Fibroblast of peridontal ligament (primary cell): ENCODE measurements around the gene PCDHA3.
A peak's percentile ranks its signal among the peaks of the same experiment; 100 is the strongest.
"Not testable (repeated sequence)": the region's sequence is repeated elsewhere in the genome, so short reads cannot be mapped to it uniquely, and the experiment has no call there.

Source experiments
- DNase-seq: peaks from one replicate; pipeline ENCODE4 v3.0.0-alpha.2; 2010; ENCODE audit errors: extremely low read depth

The PCDHA3 gene

GRCh38 chr5:140800816-140801493 is at the start of gene PCDHA3:
PCDHA3 (plus strand) TSS chr5:140801057.
- peak; percentile 37 for DNase-seq

- DNase-seq, result no peak
These were observed 47.3 kb upstream of the PCDHA3 start for GRCh38 chr5:140753561-140753960.

GRCh38 chr5:140764177-140764973 is 36.5 kb upstream of the PCDHA3 start:
- peak; percentile 2 for DNase-seq

DNA sequence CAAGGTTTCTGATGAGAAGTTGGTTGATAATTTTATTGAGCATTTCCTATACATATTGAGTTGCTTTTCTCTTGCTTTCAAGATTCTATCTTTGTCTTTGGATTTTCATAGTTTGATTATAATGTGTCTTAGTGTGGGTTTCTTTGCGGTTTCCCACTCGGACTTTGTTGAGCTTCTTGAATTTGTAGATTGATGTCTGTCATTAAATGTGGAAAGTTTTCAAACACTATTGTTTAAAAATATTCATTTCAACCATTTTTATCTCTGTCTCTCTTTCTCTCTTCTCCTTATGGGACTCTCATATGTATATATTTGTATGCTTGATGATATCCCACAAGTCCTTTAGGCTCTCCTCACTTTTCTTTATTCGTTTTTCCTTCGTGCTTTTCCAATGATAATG is 33.4 kb upstream of the PCDHA3 start:
- DNase-seq, result no peak

DNA sequence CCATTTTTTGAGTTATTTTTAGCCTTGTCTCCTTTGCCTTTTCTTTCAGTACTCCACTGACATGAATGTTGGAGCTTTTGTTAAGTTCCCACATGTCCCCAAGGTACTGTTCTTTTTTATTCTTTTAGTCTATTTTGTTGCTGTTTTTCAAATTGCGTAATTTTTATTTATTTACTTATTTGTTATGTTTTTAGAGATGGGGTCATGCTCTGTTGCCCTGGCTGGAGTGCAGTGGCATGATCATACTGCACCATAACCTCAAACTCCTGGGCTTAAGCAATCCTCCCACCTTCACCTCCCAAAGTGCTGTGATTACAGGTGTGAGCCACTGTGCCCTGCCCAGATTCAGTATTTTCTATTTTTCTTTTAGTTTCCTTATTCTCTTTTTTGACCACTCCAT is 20.3 kb upstream of the PCDHA3 start:
- DNase-seq, result no peak

DNA sequence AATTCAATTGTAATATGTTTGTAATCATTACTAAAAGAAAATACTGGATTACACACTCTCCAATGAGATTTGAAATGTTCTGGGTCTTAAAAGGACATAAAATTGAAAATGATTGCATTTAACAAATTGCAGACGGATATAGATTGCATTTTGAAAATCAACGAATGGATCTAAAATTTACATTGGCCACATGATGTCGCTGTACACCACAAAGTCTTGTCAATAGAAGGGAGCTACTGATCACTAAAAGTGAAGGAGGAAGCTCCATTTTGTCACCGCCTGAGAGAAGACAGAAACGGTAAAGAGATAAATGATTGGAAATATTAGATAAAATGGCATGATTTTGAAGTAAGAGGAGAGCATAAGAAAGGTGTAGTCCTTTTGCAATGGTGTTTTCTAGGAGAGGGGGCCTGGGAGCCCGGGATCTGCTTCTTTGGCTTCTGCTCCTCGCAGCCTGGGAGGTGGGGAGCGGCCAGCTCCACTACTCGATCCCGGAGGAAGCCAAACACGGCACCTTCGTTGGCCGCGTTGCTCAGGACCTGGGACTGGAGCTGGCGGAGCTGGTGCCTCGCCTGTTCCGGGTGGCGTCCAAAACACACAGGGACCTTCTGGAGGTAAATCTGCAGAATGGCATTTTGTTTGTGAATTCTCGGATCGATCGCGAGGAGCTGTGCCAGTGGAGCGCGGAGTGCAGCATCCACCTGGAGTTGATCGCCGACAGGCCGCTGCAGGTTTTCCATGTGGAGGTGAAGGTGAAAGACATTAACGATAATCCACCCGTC is 14.8 kb upstream of the PCDHA3 start, which contains the start of gene PCDHA1:
Gene PCDHA1 (plus strand): TSS at position 236 of the 782 bp plus-strand sequence.
- peak; percentile 0 for DNase-seq

DNA sequence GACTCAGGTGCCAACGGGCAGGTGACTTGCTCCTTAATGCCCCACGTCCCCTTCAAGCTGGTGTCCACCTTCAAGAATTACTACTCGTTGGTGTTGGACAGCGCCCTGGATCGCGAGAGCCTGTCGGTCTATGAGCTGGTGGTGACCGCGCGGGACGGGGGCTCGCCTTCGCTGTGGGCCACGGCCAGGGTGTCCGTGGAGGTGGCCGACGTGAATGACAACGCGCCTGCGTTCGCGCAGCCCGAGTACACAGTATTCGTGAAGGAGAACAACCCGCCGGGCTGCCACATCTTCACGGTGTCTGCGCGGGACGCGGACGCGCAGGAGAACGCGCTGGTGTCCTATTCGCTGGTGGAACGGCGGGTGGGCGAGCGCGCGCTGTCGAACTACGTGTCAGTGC is 13.4 kb upstream of the PCDHA3 start:
- not testable (repeated sequence) for DNase-seq

DNA sequence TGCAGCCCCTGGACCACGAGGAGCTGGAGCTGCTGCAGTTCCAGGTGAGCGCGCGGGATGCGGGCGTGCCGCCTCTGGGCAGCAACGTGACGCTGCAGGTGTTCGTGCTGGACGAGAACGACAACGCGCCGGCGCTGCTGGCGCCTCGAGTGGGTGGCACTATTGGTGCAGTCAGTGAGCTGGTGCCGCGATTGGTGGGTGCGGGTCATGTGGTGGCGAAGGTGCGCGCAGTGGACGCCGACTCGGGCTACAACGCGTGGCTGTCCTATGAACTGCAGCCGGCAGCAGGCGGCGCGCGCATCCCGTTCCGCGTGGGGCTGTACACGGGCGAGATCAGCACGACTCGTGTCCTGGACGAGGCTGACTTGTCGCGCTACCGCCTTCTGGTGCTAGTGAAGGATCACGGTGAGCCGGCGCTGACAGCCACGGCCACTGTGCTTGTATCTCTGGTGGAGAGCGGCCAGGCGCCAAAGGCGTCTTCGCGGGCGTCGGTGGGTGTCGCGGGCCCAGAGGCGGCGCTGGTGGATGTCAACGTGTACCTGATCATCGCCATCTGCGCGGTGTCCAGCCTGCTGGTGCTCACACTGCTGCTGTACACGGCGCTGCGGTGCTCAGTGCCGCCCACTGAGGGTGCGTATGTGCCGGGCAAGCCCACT is 12.9 kb upstream of the PCDHA3 start:
- not testable (repeated sequence) for DNase-seq

- DNase-seq, result no peak
These were observed 9.8 kb upstream of the PCDHA3 start for GRCh38 chr5:140791089-140791488.

DNA sequence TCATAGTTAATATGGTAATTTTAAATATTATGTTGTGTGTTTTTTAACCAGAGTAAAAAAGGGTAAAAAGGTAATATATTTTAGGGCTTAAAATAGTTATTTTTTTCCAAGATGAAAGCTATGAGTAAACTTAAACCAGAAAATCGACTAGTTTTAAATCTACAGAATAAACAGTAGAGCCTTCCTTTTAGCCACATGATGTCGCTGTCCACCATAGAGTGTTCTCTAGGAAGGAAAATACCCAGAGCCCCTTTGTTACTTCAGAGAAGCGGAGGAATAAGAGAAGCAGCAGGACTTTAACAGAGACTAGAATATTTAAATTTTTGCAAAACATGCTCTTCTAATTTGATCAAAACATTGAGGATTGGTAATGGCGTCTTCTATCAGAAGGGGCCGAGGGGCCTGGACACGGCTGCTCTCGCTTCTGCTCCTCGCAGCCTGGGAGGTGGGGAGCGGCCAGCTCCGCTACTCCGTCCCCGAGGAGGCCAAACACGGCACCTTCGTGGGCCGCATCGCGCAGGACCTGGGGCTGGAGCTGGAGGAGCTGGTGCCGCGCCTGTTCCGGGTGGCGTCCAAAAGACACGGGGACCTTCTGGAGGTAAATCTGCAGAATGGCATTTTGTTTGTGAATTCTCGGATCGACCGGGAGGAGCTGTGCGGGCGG is 6.1 kb upstream of the PCDHA3 start, which contains the start of gene PCDHA2:
Gene PCDHA2 (plus strand): TSS at position 258 of the 664 bp plus-strand sequence.
- peak; percentile 20 for DNase-seq

DNA sequence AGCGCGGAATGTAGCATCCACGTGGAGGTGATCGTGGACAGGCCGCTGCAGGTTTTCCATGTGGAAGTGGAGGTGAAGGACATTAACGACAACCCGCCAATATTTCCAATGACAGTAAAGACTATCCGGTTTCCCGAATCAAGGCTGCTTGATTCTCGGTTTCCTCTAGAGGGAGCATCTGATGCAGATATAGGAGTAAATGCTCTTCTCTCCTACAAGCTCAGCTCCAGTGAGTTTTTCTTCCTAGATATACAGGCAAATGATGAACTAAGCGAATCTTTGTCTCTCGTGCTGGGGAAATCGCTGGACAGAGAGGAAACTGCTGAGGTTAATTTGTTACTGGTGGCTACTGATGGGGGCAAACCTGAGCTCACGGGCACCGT is 5.6 kb upstream of the PCDHA3 start:
- peak; percentile 1 for DNase-seq

DNA sequence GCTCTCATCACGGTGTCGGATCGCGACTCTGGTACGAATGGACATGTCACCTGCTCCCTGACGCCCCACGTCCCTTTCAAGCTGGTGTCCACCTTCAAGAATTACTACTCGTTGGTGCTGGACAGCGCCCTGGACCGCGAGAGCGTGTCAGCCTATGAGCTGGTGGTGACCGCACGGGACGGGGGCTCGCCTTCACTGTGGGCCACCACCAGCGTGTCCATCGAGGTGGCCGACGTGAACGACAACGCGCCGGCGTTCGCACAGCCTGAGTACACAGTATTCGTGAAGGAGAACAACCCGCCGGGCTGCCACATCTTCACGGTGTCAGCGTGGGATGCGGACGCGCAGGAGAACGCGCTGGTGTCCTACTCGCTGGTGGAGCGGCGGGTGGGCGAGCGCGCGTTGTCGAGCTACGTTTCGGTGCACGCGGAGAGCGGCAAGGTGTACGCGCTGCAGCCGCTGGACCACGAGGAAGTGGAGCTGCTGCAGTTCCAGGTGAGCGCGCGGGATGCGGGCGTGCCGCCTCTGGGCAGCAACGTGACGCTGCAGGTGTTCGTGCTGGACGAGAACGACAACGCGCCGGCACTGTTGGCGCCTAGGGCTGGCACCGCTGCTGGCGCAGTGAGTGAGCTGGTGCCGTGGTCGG is 4.7 kb upstream of the PCDHA3 start:
- DNase-seq, result not testable (repeated sequence)

- DNase-seq, result no peak
These were observed 4.2 kb upstream of the PCDHA3 start for GRCh38 chr5:140796718-140797095.

DNA sequence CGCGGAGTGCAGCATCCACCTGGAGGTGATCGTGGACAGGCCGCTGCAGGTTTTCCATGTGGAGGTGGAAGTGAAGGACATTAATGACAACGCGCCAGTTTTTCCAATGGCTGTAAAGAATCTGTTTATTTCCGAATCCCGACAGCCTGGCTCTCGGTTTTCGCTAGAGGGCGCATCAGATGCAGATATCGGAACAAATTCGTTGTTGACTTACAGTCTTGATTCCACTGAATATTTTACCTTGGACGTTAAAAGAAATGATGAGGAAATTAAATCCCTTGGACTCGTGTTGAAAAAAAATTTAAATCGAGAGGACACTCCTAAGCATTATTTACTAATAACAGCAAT is 611 bp downstream of the PCDHA3 start:
- no peak for DNase-seq

DNA sequence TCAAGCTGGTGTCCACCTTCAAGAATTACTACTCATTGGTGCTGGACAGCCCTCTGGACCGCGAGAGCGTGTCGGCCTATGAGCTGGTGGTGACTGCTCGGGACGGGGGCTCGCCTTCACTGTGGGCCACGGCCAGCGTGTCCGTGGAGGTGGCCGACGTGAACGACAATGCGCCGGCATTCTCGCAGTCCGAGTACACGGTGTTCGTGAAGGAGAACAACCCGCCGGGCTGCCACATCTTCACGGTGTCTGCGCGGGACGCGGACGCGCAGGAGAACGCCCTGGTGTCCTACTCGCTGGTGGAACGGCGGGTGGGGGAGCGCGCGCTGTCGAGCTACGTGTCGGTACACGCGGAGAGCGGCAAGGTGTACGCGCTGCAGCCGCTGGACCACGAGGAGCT is 1.5 kb downstream of the PCDHA3 start:
- not testable (repeated sequence) for DNase-seq

- no peak for DNase-seq
These were observed 2.0 kb downstream of the PCDHA3 start for GRCh38 chr5:140802781-140803271.

DNA sequence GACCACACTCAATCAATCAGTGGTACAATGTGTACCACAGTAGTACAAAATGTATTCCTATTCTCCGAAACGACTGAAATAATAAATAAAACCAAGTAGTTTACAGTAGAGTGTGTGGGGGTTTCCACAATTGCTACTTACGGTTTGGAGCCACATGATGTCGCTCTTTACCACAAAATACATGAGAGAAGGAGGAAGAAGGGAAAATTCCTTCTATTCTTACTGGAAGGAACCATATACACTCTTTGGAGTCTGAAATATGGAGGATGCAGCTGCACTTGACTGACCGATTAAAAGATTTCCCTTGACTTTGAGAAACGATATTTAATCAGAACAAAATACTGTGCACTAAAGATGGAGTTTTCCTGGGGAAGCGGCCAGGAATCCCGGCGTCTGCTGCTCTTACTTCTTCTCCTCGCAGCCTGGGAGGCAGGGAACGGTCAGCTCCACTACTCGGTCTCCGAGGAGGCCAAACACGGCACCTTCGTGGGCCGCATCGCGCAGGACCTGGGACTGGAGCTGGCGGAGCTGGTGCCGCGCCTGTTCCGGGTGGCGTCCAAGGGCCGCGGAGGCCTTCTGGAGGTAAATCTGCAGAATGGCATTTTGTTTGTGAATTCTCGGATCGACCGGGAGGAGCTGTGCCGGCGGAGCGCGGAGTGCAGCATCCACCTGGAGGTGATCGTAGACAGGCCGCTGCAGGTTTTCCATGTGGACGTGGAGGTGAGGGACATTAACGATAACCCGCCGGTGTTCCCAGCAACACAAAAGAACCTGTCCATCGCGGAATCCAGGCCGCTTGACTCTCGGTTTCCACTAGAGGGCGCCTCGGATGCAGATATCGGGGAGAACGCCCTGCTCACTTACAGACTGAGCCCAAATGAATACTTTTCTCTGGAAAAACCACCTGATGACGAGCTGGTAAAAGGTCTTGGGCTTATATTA is 6.2 kb downstream of the PCDHA3 start, which contains the start of gene PCDHA4:
Gene PCDHA4 (plus strand): TSS at position 235 of the 942 bp plus-strand sequence.
- peak; percentile 18 for DNase-seq

GRCh38 chr5:140808241-140808888 is 7.5 kb downstream of the PCDHA3 start:
- not testable (repeated sequence) for DNase-seq

DNA sequence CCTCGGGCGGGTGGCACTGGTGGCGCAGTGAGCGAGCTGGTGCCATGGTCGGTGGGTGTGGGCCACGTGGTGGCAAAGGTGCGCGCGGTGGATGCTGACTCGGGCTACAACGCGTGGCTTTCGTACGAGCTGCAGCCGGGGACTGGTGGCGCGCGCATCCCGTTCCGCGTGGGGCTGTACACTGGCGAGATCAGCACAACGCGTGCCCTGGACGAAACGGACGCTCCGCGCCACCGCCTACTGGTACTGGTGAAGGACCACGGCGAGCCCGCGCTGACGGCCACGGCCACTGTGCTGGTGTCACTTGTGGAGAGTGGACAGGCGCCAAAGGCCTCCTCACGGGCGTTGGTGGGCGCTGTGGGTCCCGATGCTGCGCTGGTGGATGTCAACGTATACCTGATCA is 8.0 kb downstream of the PCDHA3 start:
- no peak for DNase-seq
